Panc1 (cell line): ENCODE data around the gene MARK3.

Source experiments
- CTCF ChIP-seq: fragments of 450-650 bp; IDR thresholded peaks from 2 replicates; pipeline ENCODE4 v1.5.1; 2017; ENCODE audit warnings: mild to moderate bottlenecking
- TCF7L2 ChIP-seq: IDR thresholded peaks from 2 replicates; pipeline ENCODE4 v1.6.1; 2011; ENCODE audit warnings: mild to moderate bottlenecking, low read depth, low read length, inconsistent platforms

DNA sequence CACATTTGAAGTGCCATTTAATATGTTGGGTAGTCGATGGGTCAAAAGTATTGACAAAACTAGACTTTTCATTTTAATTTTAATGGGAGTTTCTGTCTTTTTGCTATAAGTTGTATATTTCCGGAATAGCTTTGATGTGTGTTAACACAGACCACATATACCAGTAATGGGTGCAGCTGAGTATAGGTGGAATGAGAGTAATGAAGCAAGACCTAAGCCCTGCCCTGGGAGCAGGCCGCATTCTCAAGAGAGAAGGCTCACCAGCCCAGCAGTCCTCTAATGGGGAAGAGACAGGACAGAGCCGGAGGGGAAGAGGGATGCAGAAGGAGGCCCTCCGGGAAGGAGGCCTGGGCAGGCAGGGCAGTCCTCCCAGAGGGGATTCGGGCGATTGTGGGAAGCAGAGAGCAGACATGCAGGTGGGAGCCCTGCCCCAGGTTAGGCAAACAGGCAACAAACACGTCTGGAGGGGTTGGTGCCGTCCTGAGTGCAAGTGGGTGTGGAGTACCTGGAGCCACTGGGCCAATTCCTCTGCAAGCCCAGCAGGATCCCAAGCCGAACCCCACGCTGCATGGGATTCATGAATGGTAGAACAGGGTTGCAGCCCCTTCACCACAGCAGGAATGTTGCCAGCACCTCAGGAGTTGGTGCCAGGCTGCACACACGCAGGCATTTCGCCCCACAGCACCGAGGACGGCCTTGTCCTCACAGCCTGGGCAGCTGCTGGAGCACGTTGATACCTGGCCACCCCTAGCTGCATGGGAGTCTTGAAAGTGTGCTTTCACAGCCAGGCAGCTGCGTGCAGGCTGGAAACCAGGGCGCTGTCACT is 129.6 kb downstream of the MARK3 start:
- TF ChIP-seq CTCF (no peak), TCF7L2 (no peak)
